GM18520 (cell line): ENCODE measurements around the gene GRID2.
"Not testable (repeated sequence)": the region's sequence is repeated elsewhere in the genome, so short reads cannot be mapped to it uniquely, and the experiment has no call there.

ENCODE experiments used
- ATAC-seq: cut with Tn5 transposase; IDR thresholded peaks from one replicate; pipeline ENCODE4 v1.9.1; 2021; ENCODE audit not compliant: unreplicated experiment

The GRID2 gene

DNA sequence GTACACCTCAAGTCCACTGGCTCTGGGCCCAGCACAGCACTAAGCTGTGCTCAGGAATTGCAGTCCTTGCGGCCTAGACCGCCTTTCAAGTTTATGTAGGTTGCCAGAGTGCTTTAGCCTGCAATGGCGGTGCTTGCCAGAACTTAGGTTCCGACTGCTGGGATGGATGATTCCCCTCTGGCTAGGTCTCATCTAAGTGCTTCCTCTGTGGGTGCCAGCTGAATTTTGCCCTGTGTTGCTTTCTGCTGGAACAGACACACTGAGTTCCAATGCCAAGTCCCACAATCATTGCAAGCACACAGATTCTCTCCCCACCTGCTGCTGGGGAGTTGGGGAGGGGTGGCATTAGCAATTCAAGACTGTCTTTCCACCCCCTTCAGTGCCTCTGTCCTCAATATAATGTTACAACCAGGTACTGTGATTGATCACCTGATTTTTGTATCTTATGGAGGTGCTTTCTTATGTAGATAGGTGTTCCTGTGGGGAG, 129.5 kb downstream of the GRID2 start:
- ATAC-seq = no peak

DNA sequence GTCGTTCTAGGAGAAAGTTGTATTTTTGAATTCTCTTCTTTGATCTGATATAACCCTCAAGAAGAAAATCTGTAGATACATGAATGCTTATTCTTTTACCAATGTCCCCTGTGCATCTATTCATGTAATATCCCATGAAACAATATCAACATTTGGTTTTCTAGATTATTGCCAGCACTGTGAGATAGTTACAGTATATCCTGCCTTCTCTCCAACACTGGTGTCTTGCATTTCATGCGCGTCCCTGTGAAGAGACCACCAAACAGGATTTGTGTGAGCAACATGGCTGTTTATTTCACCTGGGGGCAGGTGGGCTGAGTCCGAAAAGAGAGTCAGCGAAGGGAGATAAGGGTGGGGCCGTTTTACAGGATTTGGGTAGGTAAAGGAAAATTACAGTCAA, 135.0 kb downstream of the GRID2 start:
- ATAC-seq = not testable (repeated sequence)

DNA sequence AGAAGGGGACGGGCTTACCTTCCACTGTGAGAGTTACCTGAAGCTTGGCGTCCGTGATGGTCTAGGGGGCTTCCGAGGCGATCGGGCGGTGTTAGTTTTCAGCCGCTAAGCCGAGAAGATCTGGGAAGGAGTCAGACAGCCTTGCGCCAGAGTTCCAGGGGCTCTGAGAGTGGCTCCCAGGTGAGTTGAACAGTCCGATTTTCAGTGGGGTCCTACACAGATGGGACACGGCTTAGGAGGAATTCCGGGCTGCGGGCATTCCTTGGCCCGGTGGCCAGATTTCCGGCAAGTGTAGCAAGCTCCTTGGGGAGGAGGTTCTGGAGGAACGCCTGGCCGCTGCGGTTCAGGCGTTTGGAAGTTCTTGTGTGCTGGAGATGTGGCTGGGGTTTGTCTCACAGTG, 138.4 kb downstream of the GRID2 start:
- not testable (repeated sequence) for ATAC-seq

DNA sequence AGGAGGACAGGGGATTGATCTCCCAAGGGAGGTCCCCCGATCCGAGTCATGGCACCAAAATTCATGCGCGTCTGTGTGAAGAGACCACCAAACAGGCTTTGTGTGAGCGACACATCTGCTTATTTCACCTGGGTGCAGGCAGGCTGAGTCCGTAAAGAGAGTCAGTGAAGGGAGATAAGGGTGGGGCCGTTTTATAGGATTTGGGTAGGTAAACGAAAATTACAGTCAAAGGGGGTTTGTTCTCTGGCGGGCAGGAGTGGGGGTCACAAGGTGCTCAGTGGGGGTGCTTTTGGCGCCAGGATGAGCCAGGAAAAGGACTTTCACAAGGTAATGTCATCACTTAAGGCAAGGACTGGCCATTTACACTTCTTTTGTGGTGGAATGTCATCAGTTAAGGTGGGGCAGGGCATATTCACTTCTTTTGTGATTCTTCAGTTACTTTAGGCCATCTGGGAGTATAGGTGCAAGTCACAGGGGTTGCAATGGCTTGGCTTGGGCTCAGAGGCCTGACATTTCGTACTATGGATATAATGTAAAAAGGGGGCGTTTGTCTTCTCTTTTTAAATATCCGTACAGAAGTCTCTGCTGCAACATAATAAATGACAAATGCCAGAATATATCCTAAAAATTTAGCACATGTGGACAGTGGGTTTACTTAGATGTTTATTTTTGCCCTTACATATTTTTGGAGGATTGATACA, 140.5 kb downstream of the GRID2 start:
- not testable (repeated sequence) for ATAC-seq

DNA sequence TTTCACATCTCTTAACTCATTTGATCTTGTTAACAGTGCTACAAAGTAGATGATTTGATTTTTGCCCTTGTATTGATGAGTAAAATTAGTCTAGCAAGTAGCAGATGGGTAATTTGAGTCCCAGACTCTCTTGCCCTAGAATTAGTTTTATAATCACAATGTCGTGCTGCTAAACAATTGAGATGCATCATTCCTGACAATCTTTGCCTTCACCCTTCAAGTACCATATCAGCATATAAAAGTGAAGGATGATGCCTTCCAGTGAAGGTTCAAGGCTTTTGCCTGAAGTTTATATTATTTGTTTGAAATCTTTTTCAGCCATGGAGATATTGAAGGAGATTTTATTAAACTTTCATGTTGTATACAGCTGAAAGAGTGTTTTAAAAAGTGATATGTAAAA, 141.4 kb downstream of the GRID2 start:
- ATAC-seq = no peak

DNA sequence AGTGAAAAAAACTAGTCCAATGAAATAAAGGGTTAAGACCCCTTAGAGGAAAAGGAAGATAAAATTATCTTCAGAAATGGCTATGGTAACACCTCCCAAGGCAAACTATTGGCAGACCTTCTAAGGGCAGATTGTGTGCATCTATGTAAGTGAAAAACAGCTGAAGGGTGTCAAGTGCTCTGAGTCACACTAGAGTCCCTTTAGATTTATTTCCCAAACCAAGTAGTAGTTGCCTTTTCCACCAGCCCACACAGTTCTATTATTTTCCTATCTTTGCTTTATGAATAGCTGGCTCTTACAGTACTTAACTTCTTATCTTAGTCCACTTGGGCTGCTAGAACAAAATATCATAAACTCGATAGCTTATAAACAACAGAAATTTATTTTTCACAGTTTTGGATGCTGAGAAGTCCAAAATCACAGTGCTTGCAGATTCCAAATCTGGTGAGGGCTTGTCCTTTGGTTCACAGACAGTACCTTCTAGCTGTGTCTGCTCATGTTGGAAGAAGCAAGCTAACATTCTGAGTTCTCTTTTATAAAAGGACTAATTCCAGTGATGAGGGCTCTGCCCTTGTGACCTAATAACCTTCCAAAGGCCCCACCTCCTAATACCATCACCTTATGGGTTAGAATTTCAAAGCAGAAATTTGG, 143.6 kb downstream of the GRID2 start:
- ATAC-seq = no peak

DNA sequence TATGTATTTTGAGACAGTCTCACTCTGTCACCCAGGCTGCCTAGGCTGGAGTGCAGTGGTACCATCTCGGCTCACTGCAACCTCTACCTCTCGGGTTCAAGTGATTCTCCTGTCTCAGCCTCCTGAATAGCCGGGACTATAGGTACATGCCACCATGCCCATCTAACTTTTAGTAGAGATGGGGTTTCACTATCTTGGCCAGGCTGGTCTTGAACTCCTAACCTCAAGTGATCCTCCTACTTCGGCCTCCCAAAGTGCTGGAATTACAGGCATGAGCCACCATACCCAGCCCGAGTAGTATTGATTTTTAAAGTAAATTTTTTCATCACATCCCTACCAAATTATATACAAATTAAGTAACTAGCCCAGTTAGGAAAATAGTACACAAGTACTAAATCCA, 144.4 kb downstream of the GRID2 start:
- ATAC-seq = not testable (repeated sequence)

DNA sequence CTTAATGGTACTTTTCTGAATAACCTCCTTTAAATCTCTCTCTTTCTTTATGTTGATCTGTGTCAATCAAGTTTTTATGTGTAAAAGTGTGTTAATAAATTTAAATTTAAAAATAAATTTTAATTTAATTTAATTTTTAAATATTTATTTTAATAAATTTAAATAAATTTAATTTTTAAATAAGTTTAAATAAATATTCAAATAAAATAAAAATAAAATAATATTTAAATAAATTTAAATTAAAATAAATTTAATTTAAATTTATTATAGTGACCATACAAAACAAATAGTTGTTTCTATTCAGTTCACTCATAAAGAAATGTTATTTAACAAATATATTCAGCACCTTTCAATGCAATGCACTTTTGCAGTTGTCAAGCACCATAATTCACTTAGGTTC, 146.9 kb downstream of the GRID2 start:
- ATAC-seq = no peak

DNA sequence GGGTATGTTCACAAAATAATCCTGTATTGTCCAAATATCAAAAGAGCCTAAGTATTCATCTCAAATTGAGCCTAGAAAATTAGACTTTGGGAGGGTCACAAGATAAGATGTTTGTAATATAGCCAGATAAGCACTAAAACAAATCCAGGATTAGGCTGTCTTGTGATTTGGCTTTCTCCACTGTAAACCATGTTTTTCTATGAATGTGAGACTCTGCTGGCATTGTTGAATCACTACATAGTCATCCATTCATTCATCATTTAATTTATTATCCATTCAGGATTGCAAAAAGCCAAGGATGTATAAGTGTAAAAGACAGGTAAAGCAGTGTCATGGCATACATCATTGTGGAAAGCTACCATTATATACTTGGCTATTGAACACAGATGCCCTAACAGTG, 148.0 kb downstream of the GRID2 start:
- ATAC-seq = no peak

DNA sequence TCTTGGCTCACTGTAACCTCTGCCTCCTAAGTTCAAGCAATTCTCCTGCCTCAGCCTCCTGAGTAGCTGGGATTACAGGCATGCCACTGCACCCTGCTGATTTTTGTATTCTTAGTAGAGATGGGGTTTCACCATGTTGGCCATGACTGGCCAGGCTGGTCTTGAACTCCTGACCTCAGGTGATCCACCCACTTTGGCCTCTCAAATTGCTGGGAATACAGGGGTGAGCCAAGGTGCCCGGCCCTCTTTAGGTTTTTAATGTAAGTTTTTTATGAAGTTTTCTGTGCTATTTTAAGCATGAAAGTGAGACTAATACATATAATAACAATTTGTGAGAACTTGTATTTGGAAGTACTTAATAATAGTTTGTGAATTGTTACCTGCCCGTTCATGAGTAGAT, 148.6 kb downstream of the GRID2 start:
- ATAC-seq = not testable (repeated sequence)

DNA sequence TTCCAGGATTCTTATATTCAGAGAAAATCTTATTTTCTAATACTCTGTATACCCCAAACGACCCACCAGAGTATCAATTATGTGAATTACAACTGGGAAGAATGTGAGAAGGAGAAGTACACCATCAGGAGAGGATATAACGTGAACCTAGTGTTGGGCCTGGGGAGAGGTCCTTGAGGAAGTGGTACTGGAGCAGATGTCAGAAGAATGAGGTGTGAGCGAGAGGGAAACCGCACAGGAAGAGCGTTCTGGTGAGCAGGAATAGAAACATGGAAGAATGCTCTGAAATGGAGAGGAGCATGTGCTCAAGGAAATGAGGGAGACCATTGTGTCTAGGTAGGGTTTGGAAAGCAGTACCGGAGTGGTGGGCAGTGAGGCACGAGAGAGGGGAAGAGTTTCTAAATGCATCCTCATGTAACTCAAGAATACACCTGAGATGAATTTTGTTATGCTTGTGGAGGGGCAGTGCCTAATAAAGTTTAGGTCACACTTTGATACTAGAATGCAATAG, 151.6 kb downstream of the GRID2 start:
- no peak for ATAC-seq

DNA sequence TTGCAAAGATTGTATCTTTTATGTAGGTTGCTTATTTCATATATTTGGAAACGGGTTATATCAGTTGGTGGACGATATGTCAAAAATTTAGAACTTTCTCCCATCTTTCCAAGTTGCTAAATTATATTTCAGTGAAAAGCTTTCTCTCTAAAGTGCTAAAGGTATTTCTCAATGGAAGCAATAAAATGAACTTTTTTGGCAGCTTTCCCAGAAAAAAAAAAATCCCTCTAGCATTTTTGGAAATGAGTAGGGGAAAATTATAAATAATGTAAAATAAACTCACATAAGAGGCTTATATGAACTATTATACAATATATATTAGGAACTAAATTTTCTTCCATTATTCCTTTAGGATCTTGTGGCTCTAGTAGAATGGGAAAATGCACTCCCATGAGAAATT, 152.2 kb downstream of the GRID2 start:
- no peak for ATAC-seq

DNA sequence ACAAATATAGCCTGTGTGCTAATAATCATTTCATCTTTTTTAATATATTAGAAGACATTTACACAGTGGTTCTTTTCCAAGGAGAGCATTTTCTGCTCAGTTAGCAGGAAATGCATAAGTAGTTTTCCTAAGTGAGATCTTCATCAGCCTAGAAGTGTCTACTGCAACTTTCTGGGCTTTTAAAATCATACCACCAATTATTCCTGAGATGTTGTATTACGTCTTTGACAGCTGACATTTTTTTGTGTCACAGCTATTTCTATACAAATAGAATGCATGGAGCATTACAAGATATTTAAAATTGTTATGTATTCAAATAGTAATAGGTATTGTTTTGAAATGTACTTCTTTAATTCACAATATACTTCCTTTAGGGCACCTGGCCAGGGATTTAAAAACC, 158.0 kb downstream of the GRID2 start:
- ATAC-seq = no peak

DNA sequence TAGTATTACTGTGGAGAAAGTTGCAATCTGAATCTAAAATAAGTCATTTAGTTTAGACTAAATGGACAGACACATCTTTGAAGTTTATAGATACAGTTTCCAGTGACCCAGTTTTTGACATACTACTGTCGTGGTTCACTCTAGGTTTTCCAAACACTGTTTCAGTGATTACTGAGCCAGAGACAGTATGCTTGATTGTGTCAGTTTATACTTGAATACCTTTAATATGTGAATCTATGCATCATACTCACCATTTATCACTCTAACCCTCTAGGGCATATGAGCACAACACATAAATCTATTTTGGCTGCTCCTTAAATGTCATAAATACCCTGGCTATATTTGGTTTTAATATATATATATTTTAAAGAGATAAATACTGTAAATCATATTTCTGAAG, 173.5 kb downstream of the GRID2 start:
- no peak for ATAC-seq

DNA sequence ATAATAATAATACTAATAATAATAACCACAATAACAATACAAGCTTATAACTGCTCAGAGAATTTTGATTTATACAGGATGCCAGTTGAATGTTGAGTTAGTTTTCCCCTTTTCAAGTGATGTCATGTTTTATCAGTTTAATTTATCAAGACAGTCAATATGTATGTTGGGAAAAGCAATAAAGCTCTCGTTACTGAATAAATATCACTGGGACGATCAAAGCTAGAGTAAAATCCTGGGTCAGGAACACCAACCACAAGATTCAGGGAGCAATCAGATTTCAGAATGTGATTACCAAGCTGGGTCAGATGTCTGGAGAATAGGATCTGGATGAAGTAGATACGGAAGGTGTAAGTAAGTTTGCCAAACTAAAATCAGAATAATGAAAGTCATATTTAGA, 179.6 kb downstream of the GRID2 start:
- no peak for ATAC-seq

DNA sequence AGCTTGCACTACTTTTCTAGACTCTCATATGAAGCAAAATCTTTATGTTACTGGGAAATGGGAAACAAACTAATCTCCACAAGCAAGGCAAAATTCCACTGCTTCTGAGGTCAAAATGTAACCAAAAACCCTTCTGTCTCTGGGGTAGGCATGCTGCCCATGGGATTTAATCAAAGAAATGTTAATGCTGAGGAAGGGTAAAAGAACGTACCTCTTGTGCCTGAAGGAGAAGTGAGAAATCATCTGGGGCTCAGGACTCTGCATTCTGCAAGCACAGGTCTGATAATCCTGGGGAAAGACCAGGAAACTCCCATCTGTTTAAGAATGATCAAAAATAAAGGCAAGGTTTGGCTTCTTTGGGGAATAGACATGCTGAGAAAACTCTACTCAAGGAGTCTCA, 184.7 kb downstream of the GRID2 start:
- no peak for ATAC-seq

DNA sequence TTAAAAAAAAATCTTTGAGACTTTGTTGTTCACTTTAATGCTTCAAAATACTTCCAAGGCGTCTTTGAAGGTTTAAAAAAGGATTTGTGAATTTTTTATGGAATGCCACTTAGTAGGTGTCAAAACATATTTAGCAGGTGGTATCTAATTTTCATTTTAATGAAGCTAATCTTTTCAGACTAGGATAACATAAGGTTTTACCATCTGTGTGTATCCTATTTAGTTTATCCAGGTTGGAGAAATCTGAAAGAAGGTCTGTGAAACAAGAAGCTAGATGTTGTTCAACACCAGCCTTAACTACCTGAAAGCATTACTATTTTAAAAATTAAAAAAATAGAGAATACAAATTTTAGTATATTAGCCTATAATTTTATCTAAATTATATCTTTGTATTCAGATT, 193.4 kb downstream of the GRID2 start:
- ATAC-seq = no peak

DNA sequence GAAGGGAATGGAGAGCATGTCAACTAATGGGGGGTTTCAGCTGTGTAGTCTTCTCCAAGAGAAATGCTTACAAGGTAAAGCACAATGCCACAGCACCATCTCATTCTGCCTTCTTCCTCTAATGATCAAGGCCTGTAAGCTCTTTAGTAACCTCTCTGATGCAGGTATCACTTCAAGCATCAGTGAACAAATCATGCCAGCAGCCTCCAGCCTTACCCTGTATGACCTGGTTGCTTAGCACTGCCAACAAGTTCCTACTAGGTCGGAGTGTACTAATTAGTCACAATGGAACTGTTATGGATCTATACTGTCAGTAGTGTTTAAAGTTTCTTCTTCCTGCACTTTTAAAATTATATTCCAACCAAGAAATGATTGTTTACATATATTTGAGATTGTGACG, 197.7 kb downstream of the GRID2 start:
- ATAC-seq = no peak

DNA sequence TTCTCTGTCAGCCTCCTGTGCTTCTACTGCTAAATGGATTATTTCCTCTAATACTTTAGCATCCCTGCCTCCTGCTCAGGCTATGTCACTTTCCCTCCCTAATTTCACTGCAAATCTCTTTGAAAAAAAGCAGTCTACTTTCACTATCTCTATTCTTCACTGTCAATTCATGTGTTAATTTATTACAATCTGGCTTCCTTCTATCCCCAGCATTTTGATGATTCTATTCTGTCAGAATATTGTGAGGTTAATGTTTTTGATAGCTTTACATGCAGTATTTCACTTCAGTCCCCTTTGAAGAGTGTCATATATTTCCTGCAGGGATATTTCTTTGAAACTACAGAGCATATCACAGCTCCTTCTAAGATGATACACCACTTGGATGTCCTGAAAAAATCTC, 203.2 kb downstream of the GRID2 start:
- no peak for ATAC-seq

DNA sequence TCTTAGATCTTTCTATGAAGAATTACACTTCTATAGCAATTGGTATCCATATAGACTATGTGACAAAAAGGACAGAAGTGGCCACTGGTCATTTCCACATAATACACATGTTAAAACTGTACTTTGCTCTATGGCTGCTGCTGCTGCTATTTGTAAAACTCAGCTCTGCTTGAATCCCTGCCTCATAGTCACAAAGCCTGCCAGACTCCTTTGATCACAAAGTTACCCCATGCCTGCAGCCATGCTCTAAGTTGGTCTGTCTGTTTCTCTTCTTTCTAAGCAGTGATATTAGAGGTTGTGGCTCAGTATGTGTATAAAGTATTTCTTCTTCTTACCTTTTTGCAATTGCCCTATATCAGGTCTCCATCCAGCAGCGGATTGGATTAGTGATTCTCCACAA, 210.9 kb downstream of the GRID2 start:
- ATAC-seq = no peak

DNA sequence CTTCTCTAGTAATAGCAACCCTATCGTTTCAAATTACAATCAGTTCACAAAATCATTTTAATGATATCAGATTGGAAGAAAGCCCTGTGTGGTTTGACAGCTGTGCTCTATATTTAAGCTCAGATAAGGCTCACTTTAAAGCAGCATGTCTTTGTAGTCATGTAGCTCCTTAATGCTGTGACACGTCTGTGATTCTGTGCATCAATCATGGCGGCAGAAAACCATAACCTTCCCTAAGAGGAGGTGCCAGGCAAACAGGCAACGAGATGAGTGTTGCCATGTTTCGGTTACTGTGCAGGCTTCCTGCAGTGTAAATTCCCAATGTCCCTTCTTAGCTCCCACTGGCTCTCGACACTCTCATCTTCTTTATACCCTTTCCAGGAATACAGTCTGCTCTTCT, 212.7 kb downstream of the GRID2 start:
- no peak for ATAC-seq

DNA sequence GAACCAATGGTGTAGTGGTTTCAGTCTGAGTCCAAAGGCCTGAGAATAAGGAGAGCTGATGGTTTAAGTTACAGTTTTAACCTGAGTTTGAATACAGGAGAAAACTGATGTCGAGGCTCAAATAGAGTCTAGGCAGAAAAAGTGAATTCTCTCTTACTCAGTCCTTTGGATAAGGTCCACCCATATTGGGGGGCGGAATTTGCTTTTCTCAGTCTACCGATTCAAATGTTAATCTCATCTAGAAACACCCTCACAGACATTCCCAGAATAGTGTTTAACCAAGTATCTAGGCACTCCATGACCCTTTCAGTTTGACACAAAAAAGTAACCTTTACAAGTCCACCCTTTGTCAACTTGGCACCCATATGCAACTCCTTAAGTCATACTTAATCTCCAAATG, 216.0 kb downstream of the GRID2 start:
- ATAC-seq = no peak

DNA sequence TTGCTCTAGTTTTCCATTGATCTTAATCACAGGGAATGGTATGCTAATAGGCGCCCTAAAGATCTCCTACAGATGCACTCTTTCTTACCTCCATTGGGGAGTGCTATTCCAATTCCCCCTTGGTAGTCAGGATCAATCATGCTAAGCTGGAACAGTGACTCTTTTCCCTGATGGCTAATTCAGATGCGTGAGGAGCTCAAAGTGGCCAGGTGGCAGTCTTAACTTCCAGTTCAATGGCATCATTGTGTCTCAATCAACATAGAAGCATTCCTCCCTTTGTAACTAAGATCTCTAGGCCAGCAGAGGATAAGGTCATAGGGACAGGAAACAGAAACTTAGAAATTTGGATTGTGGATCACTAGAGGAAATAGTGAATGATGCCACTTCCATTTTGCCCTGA, 216.8 kb downstream of the GRID2 start:
- no peak for ATAC-seq
